ENCODE data around the gene HDDC2. TPM values are rescaled to one million over a fixed set of nuclear protein-coding genes. Genes with fewer than 3 reads are reported as not detected.

HDDC2 gene
- total RNA-seq, 4 donors from 2014 or later = 52.0 to 78.3 (median 66.5) TPM

GRCh38 chr6:125271486-125272159, 30.1 kb downstream of the HDDC2 start:
- WGBS = 82% methylated on average over 4 of the region's 8 CpGs
- no peaks in the 10 kb centered on the region for H3K4me1 ChIP-seq
- TF ChIP-seq POLR2A (IDR thresholded peaks at IDR 0.05) (no peak), CTCF (IDR thresholded peaks at IDR 0.05) (no peak), POLR2AphosphoS5 (IDR thresholded peaks at IDR 0.05) (no peak), EP300 (IDR thresholded peaks at IDR 0.05) (no peak)
- H3K4me3 ChIP-seq = no peak overlapping the region
- H3K36me3 ChIP-seq = peaks cover 30% of the 10 kb centered on the region
- no peak for DNase-seq (ENCODE audit: low spot score in 2 of 2)
- H3K27ac ChIP-seq = no peak overlapping the region
- H3K9me3 ChIP-seq = no peaks in the 10 kb centered on the region
- no peaks in the 10 kb centered on the region for H3K27me3 ChIP-seq

GRCh38 chr6:125270380-125270779, 31.4 kb downstream of the HDDC2 start:
- H3K4me3 ChIP-seq = no peak overlapping the region
- H3K36me3 ChIP-seq = peaks cover 26% of the 10 kb centered on the region
- H3K4me1 ChIP-seq = no peaks in the 10 kb centered on the region
- H3K27me3 ChIP-seq = no peaks in the 10 kb centered on the region
- TF ChIP-seq POLR2AphosphoS5 (IDR thresholded peaks at IDR 0.05) (no peak), POLR2A (IDR thresholded peaks at IDR 0.05) (no peak), EP300 (IDR thresholded peaks at IDR 0.05) (no peak), CTCF (IDR thresholded peaks at IDR 0.05) (no peak)
- DNase-seq (ENCODE audit: low spot score in 2 of 2) = no peak
- no peaks in the 10 kb centered on the region for H3K9me3 ChIP-seq
- H3K27ac ChIP-seq = no peak overlapping the region
- WGBS = 88% methylated on average over 4 of the region's 4 CpGs

GRCh38 chr6:125269328-125269985, 32.3 kb downstream of the HDDC2 start:
- Histone ChIP-seq H3K4me1 (no peaks in the 10 kb centered on the region), H3K27ac (no peak overlapping the region), H3K27me3 (no peaks in the 10 kb centered on the region), H3K36me3 (peaks cover 26% of the 10 kb centered on the region), H3K4me3 (no peak overlapping the region), H3K9me3 (no peaks in the 10 kb centered on the region)
- TF ChIP-seq POLR2AphosphoS5 (IDR thresholded peaks at IDR 0.05) (no peak), POLR2A (IDR thresholded peaks at IDR 0.05) (no peak), CTCF (IDR thresholded peaks at IDR 0.05) (no peak), EP300 (IDR thresholded peaks at IDR 0.05) (no peak)
- DNase-seq (ENCODE audit: low spot score in 2 of 2) = no peak
- 82% methylated on average over 7 of the region's 7 CpGs for WGBS

- WGBS = 95% methylated on average over 2 of the region's 4 CpGs
- TF ChIP-seq POLR2A (IDR thresholded peaks at IDR 0.05) (no peak), EP300 (IDR thresholded peaks at IDR 0.05) (no peak), CTCF (IDR thresholded peaks at IDR 0.05) (no peak)
- no peak overlapping the region for H3K27ac ChIP-seq
- no peak for DNase-seq (ENCODE audit: low spot score in 2 of 2)
- H3K36me3 ChIP-seq = peaks cover 20% of the 10 kb centered on the region
- no peaks in the 10 kb centered on the region for H3K4me1 ChIP-seq
- no peaks in the 10 kb centered on the region for H3K27me3 ChIP-seq
- H3K9me3 ChIP-seq = no peaks in the 10 kb centered on the region
- H3K4me3 ChIP-seq = no peak overlapping the region
These were observed 33.0 kb downstream of the HDDC2 start for GRCh38 chr6:125268765-125269164.

GRCh38 chr6:125267806-125268523, 33.8 kb downstream of the HDDC2 start:
- 92% methylated on average over 11 of the region's 12 CpGs for WGBS

More at GRCh38 chr6:125267806-125268523, 33.8 kb downstream of the HDDC2 start:
- Histone ChIP-seq H3K9me3 (no peaks in the 10 kb centered on the region), H3K27me3 (no peaks in the 10 kb centered on the region), H3K4me1 (no peaks in the 10 kb centered on the region), H3K36me3 (peaks cover 15% of the 10 kb centered on the region), H3K4me3 (no peak overlapping the region), H3K27ac (no peak overlapping the region)
- no peak for TF ChIP-seq POLR2AphosphoS5 (IDR thresholded peaks at IDR 0.05)
- TF ChIP-seq CTCF (IDR thresholded peaks at IDR 0.05) = no peak
- no peak for TF ChIP-seq EP300 (IDR thresholded peaks at IDR 0.05)
- TF ChIP-seq POLR2A (IDR thresholded peaks at IDR 0.05) = no peak
- DNase-seq (ENCODE audit: low spot score in 2 of 2) = no peak
